Testis (tissue), 3 donors: ENCODE data around the gene CLK2. TPM values are rescaled to one million over a fixed set of nuclear protein-coding genes. Genes with fewer than 3 reads are reported as not detected.

Experiments used
- DNase-seq: peaks from one replicate; pipeline ENCODE4 v3.0.0-alpha.2; 2019
- H3K27ac ChIP-seq, 2 donors: fragments of 200-600 bp; sonication (generic); one replicate each; pipeline ENCODE4 v1.5.1; 2019
- H3K27me3 ChIP-seq: fragments of 200-600 bp; sonication (generic); one replicate; pipeline ENCODE4 v1.5.1; 2019
- H3K36me3 ChIP-seq: fragments of 200-600 bp; sonication (generic); one replicate; pipeline ENCODE4 v1.5.1; 2017; ENCODE audit warnings: low read depth; ENCODE audit errors: missing control alignments
- H3K4me1 ChIP-seq: fragments of 200-600 bp; sonication (generic); one replicate; pipeline ENCODE4 v1.5.1; 2019
- H3K4me3 ChIP-seq, 2 donors: fragments of 200-600 bp; sonication (generic); one replicate each; pipeline ENCODE4 v1.5.1; 2017 to 2019
- H3K9me3 ChIP-seq: fragments of 200-600 bp; sonication (generic); one replicate; pipeline ENCODE4 v1.5.1; 2017
- POLR2A ChIP-seq: fragments of 450-650 bp; IDR thresholded peaks from one replicate; pipeline ENCODE4 v1.6.1; 2017; ENCODE audit warnings: antibody characterized with exemption, mild to moderate bottlenecking, moderate library complexity
- whole genome bisulfite sequencing, 2 donors: methylation state at CpG; one replicate each; pipeline ENCODE4 v1.1.5; 2018; 5-methylcytosine and 5-hydroxymethylcytosine counted together
- intact Hi-C: fragments of 100-400 bp; cut with DNase I; formaldehyde crosslinking; loops from one replicate; pipeline ENCODE4 v1.15.1; 2023; ENCODE audit warnings: low total_unique reads
- polyA plus RNA-seq: library from polyadenylated mRNA; stranded (reverse); fragments of 350-450 nt; fragmentation: Illumina TruSeq; extraction: RNeasy Lipid Tissue Mini Kit (QIAGEN cat#74804); gene quantifications from one replicate; pipeline ENCODE4 v1.2.3, GENCODE V29; 2014; ENCODE audit warnings: low read depth, low replicate concordance; ENCODE audit not compliant: insufficient read depth
- total RNA-seq, 2 donors: library from RNA; depleted of rRNA; stranded (reverse); fragments of >200 nt; gene quantifications; one replicate each; pipeline ENCODE4 v1.2.3, GENCODE V29; 2016
- TF ChIP-seq, protein P1 (sequence below), 3 experiments: fragments of 450-650 bp in 2 of 3; fragments of 200-600 bp in 1 of 3; sonication (generic) in 1 of 3; IDR thresholded peaks; one replicate each; pipeline ENCODE4 v1.5.1; 2016 to 2019; ENCODE audit warnings: antibody characterized with exemption in 3 of 3, mild to moderate bottlenecking in 2 of 3, moderate library complexity in 1 of 3

The CLK2 gene
- total and polyA plus RNA-seq, 3 donors from 2014 or later = 37.0 to 54.1 (median 52.8) TPM

DNA sequence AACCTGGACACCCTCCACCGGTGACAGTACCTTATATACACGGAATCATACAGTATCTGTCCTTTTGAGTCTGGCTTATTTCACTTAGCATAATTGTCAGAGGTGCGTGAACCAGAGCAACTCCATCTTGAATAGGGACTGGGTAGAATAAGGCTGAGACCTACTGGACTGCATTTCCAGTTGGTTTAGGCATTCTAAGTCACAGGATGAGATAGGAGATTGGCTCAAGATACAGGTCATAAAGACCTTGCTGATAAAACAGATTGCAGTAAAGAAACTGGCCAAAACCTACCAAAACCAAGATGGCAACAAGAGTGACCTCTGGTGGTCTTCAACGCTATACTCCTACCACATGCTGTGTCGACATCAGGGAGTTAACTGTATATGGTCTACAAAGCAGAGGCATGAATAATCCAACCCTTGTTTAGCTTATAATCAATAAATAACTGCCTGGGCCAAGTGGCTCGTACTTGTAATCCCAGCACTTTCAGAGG, 34.0 kb upstream of the CLK2 start:
- Histone ChIP-seq H3K4me1 (peaks cover 9% of the 10 kb centered on the region), H3K27me3 (no peaks in the 10 kb centered on the region), H3K36me3 (no peaks in the 10 kb centered on the region), H3K27ac (no peak overlapping the region), H3K4me3 (no peak overlapping the region), H3K9me3 (no peaks in the 10 kb centered on the region)
- 67 to 72% methylated on average over 6 of the region's 6 CpGs for WGBS, 2 donors
- intact Hi-C loops = no loop called here
- no peak for TF ChIP-seq POLR2A
- TF ChIP-seq, protein P1, sequence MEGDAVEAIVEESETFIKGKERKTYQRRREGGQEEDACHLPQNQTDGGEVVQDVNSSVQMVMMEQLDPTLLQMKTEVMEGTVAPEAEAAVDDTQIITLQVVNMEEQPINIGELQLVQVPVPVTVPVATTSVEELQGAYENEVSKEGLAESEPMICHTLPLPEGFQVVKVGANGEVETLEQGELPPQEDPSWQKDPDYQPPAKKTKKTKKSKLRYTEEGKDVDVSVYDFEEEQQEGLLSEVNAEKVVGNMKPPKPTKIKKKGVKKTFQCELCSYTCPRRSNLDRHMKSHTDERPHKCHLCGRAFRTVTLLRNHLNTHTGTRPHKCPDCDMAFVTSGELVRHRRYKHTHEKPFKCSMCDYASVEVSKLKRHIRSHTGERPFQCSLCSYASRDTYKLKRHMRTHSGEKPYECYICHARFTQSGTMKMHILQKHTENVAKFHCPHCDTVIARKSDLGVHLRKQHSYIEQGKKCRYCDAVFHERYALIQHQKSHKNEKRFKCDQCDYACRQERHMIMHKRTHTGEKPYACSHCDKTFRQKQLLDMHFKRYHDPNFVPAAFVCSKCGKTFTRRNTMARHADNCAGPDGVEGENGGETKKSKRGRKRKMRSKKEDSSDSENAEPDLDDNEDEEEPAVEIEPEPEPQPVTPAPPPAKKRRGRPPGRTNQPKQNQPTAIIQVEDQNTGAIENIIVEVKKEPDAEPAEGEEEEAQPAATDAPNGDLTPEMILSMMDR (IDR thresholded peaks at IDR 0.05) = no peak
- DNase-seq = no peak

DNA sequence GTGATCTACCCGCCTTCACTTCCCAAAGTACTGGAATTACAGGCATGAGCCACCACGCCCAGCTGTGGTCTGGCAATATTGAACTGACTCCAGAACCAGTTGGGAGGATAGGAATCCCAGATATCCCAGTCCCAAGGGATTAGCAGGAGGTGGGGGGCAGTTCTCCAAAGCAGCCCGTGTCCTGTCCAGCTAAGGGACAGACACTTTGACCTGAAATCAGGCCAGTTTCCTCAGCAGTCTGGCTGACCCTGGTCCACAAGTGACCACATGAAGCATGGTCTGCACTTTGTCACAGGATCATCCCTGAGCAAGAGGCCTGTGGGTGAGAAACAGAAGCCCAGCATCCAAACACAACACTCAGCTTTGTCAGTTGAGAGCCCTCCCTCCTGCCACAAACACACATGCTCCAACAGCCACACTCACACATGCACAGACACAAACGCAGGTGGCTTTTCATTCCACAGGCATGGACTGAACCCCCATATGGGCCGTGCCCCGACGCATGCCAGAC, 32.6 kb upstream of the CLK2 start:
- TF ChIP-seq, protein P1 (IDR thresholded peaks at IDR 0.05) = no peak
- TF ChIP-seq POLR2A = no peak
- intact Hi-C loops = no loop called here
- Histone ChIP-seq H3K27me3 (no peaks in the 10 kb centered on the region), H3K9me3 (no peaks in the 10 kb centered on the region), H3K36me3 (no peaks in the 10 kb centered on the region), H3K4me3 (no peak overlapping the region), H3K4me1 (peaks cover 9% of the 10 kb centered on the region), H3K27ac (no peak overlapping the region)
- WGBS, 2 donors = 78 to 84% methylated on average over 6 to 7 of the region's 7 CpGs
- no peak for DNase-seq

DNA sequence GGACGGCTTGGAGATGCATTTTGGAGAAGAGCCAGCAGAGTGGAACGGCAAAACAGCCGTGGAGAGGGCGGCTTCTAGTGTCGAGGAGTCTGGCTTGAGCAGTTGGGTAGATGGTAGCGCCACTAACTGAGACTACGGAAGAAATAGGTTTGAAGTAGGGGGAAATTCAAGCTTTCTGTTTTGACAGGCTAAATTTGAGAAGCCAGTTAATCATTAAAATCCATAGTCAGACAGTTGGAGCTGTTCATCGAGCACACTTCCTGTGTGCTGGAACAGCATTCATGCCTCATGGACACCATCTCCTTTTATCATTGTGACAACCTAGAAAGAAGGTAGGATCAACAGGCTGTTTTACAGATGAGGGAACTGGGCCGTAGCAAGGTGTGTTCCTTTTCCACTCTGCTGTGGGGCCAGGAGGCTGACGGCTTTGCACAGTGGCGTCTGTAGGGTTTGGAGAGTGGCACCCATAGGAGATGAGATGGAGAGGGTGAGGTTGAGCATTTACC, 31.3 kb upstream of the CLK2 start:
- intact Hi-C loops = no loop called here
- H3K4me3 ChIP-seq = no peak overlapping the region
- DNase-seq = no peak
- H3K9me3 ChIP-seq = no peaks in the 10 kb centered on the region
- H3K27me3 ChIP-seq = no peaks in the 10 kb centered on the region
- WGBS, 2 donors = 81 to 85% methylated on average over 11 of the region's 11 CpGs
- H3K36me3 ChIP-seq = no peaks in the 10 kb centered on the region
- peaks cover 6% of the 10 kb centered on the region for H3K4me1 ChIP-seq
- H3K27ac ChIP-seq = no peak overlapping the region
- TF ChIP-seq, protein P1 (IDR thresholded peaks at IDR 0.05) = no peak
- no peak for TF ChIP-seq POLR2A

DNA sequence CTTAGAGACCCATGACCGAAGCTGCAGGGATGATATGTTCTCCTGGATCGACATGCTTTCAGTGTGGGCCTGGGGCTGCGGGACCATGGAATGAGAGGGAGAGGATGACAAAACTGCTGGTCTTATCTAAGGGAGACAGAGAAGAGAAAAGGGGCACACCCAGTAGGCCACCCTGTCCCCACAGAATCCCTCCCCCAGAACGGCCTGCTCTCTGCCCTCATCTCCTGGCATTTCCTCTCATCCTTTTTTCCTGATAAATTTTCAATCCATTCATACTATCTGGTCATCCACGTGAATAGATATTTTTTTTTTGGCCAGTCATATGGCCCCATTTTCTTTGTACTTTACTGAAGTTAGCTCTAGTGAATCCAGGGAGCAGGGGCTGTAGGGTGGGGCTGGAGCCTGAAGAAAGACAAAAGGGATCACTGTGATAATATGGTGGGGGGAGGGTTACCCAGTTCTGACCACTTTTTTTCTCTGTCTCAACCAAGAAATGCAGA, 28.1 kb upstream of the CLK2 start, which contains the start of gene PKLR:
Gene PKLR (minus strand): TSS at position 97 of the 500 bp plus-strand sequence. CDS start 43 bp downstream, at position 54.
- no peak for DNase-seq
- no peaks in the 10 kb centered on the region for H3K4me1 ChIP-seq
- no peak for TF ChIP-seq POLR2A
- TF ChIP-seq, protein P1 (IDR thresholded peaks at IDR 0.05) = no peak
- no peak within 1 kb of the TSS for H3K27ac ChIP-seq
- WGBS, 2 donors = 82 to 83% methylated on average over 5 of the region's 5 CpGs
- no peaks in the 10 kb centered on the region for H3K36me3 ChIP-seq
- no peaks in the 10 kb centered on the region for H3K27me3 ChIP-seq
- H3K4me3 ChIP-seq = no peak within 1 kb of the TSS
- intact Hi-C loops = no loop called here
- no peaks in the 10 kb centered on the region for H3K9me3 ChIP-seq
